ENCODE data around the gene PCDHA8. TPM values are rescaled to one million over a fixed set of nuclear protein-coding genes. Genes with fewer than 3 reads are reported as not detected.
"Not testable (repeated sequence)": the region's sequence is repeated elsewhere in the genome, so short reads cannot be mapped to it uniquely, and the experiment has no call there.

Gene PCDHA8
- total and polyA plus RNA-seq, 9 donors, result 0.02 to 0.72 (median 0.37) TPM; not detected in 1

- TF ChIP-seq EP300 (IDR thresholded peaks at IDR 0.05) (no peak), POLR2A (IDR thresholded peaks at IDR 0.05) (no peak), CTCF (IDR thresholded peaks at IDR 0.05) (no peak)
- Histone ChIP-seq H3K9me3 (peaks cover 0 to 8% of the 10 kb centered on the region in 2 donors), H3K27ac (no peak overlapping the region), H3K36me3 (no peaks in the 10 kb centered on the region), H3K4me1 (ENCODE audit: insufficient read depth) (no peaks in the 10 kb centered on the region), H3K27me3 (no peaks in the 10 kb centered on the region), H3K4me3 (no peak overlapping the region)
- WGBS, 3 donors, result 25 to 32% (median 27%) methylated on average over 6 of the region's 6 CpGs
- intact Hi-C loops (cut with DNase I), result no loop called here
- DNase-seq, result no peak
These were observed 18.7 kb upstream of the PCDHA8 start for GRCh38 chr5:140822281-140822629.

- intact Hi-C loops (cut with DNase I); H3K9me3 ChIP-seq: not testable (repeated sequence)
- 40 to 54% (median 53%) methylated on average over 48 of the region's 48 CpGs for WGBS, 3 donors
These were observed 18.0 kb upstream of the PCDHA8 start for GRCh38 chr5:140822969-140823368.

GRCh38 chr5:140823475-140823874 lies 17.5 kb upstream of the PCDHA8 start:
- WGBS, 3 donors, result 46 to 63% (median 62%) methylated on average over 6 to 38 of the region's 38 CpGs
- Histone ChIP-seq H3K4me1 (ENCODE audit: insufficient read depth) (no peaks in the 10 kb centered on the region), H3K36me3 (no peaks in the 10 kb centered on the region), H3K4me3 (no peak overlapping the region), H3K27ac (no peak overlapping the region), H3K9me3 (peaks cover 0 to 14% of the 10 kb centered on the region in 2 donors), H3K27me3 (no peaks in the 10 kb centered on the region)
- TF ChIP-seq EP300 (IDR thresholded peaks at IDR 0.05) (no peak), POLR2A (IDR thresholded peaks at IDR 0.05) (no peak), CTCF (IDR thresholded peaks at IDR 0.05) (no peak)
- no peak for DNase-seq
- intact Hi-C loops (cut with DNase I), result no loop called here

More at GRCh38 chr5:140822969-140823368, 18.0 kb upstream of the PCDHA8 start:
- H3K27ac ChIP-seq; DNase-seq; H3K4me3 ChIP-seq; H3K27me3 ChIP-seq; H3K4me1 ChIP-seq (ENCODE audit: insufficient read depth); H3K36me3 ChIP-seq: not testable (repeated sequence)

- Histone ChIP-seq H3K27ac (no peak within 1 kb of the TSS), H3K4me1 (ENCODE audit: insufficient read depth) (no peaks in the 10 kb centered on the region), H3K9me3 (peaks cover 0 to 19% of the 10 kb centered on the region in 2 donors), H3K4me3 (no peak within 1 kb of the TSS), H3K36me3 (no peaks in the 10 kb centered on the region), H3K27me3 (no peaks in the 10 kb centered on the region)
- TF ChIP-seq POLR2A (IDR thresholded peaks at IDR 0.05) (no peak), CTCF (IDR thresholded peaks at IDR 0.05) (no peak), EP300 (IDR thresholded peaks at IDR 0.05) (no peak)
- intact Hi-C loops (cut with DNase I), result no loop called here
- no peak for DNase-seq
- 9 to 18% (median 16%) methylated on average over 27 of the region's 27 CpGs for WGBS, 3 donors
These were observed 13.2 kb upstream of the PCDHA8 start, which contains the start of gene PCDHA6 for GRCh38 chr5:140827704-140828361. TSS of gene PCDHA6 (plus strand) at chr5:140827960. CDS start at chr5:140828092, 132 bp downstream.

GRCh38 chr5:140828362-140828737 lies 12.6 kb upstream of the PCDHA8 start:
- Histone ChIP-seq H3K27me3 (no peaks in the 10 kb centered on the region), H3K4me3 (no peak overlapping the region), H3K4me1 (ENCODE audit: insufficient read depth) (no peaks in the 10 kb centered on the region), H3K36me3 (no peaks in the 10 kb centered on the region), H3K9me3 (peaks cover 0 to 17% of the 10 kb centered on the region in 2 donors), H3K27ac (no peak overlapping the region)
- WGBS, 3 donors, result 11 to 26% (median 24%) methylated on average over 18 of the region's 18 CpGs
- no peak for DNase-seq
- intact Hi-C loops (cut with DNase I), result no loop called here
- TF ChIP-seq EP300 (IDR thresholded peaks at IDR 0.05) (no peak), CTCF (IDR thresholded peaks at IDR 0.05) (no peak)

GRCh38 chr5:140829511-140830501 lies 11.2 kb upstream of the PCDHA8 start:
- H3K9me3 ChIP-seq, result peaks cover 0 to 17% of the 10 kb centered on the region in 2 donors
- H3K36me3 ChIP-seq; H3K4me1 ChIP-seq (ENCODE audit: insufficient read depth); H3K27me3 ChIP-seq; intact Hi-C loops (cut with DNase I); H3K27ac ChIP-seq; H3K4me3 ChIP-seq; DNase-seq: not testable (repeated sequence)
- WGBS, 3 donors, result 35 to 48% (median 42%) methylated on average over 85 to 106 of the region's 106 CpGs

Measured in ovary (tissue), 9 donors.